Anterior cingulate cortex (tissue), 58 donors: ENCODE measurements around the gene SDSL.

Source experiments
- DNase-seq, 58 donors: peaks; one replicate each; lab custom pipeline; 2025; lab: John Stamatoyannopoulos, UW

The SDSL gene

GRCh38 chr12:113418213-113418879 lies 3.8 kb upstream of the SDSL start:
- DNase-seq: no peak

GRCh38 chr12:113420996-113421595 lies 1.1 kb upstream of the SDSL start:
- DNase-seq: no peak

GRCh38 chr12:113422886-113423669 lies 898 bp downstream of the SDSL start:
- DNase-seq: no peak

- DNase-seq: no peak
Observed at GRCh38 chr12:113424456-113424855, 2.3 kb downstream of the SDSL start.

GRCh38 chr12:113424915-113425823 lies 3.0 kb downstream of the SDSL start:
- peak in 38 of 58 donors; percentile 3 to 68 (median 26) for DNase-seq

- DNase-seq: no peak
Observed at GRCh38 chr12:113425960-113426453, 3.8 kb downstream of the SDSL start.

GRCh38 chr12:113427882-113428281 lies 5.7 kb downstream of the SDSL start:
- no peak for DNase-seq

- no peak for DNase-seq
Observed at GRCh38 chr12:113428482-113428881, 6.3 kb downstream of the SDSL start.

- DNase-seq: peak in 2 of 58 donors; percentile 6 to 17
Observed at GRCh38 chr12:113432986-113433385, 10.8 kb downstream of the SDSL start.

GRCh38 chr12:113435367-113435766 lies 13.2 kb downstream of the SDSL start:
- no peak for DNase-seq

GRCh38 chr12:113436586-113436985 lies 14.4 kb downstream of the SDSL start:
- DNase-seq: no peak

GRCh38 chr12:113436993-113437728 lies 15.0 kb downstream of the SDSL start:
- no peak for DNase-seq

- no peak for DNase-seq
Observed at GRCh38 chr12:113437729-113438100, 15.5 kb downstream of the SDSL start.

GRCh38 chr12:113438523-113439300 lies 16.5 kb downstream of the SDSL start:
- DNase-seq: no peak

- DNase-seq: no peak
Observed at GRCh38 chr12:113439301-113439597, 17.1 kb downstream of the SDSL start.

- peak in 24 of 58 donors; percentile 2 to 60 (median 18) for DNase-seq
Observed at GRCh38 chr12:113439606-113440030, 17.4 kb downstream of the SDSL start.

GRCh38 chr12:113440336-113440735 lies 18.2 kb downstream of the SDSL start:
- DNase-seq: no peak

GRCh38 chr12:113440947-113441782 lies 19.0 kb downstream of the SDSL start:
- no peak for DNase-seq
